ENCODE measurements around the gene ALOX15.
"Not testable (repeated sequence)": the region's sequence is repeated elsewhere in the genome, so short reads cannot be mapped to it uniquely, and the experiment has no call there.

The ALOX15 gene

GRCh38 chr17:4617590-4618351, 23.7 kb downstream of the ALOX15 start:
- no peak for DNase-seq (ENCODE audit: low spot score)

GRCh38 chr17:4617090-4617489, 24.4 kb downstream of the ALOX15 start:
- DNase-seq (ENCODE audit: low spot score) = no peak

- no peak for DNase-seq (ENCODE audit: low spot score)
Observed at GRCh38 chr17:4616476-4616875, 25.0 kb downstream of the ALOX15 start.

GRCh38 chr17:4610656-4611055, 30.8 kb downstream of the ALOX15 start:
- DNase-seq (ENCODE audit: low spot score) = no peak

GRCh38 chr17:4610162-4610561, 31.3 kb downstream of the ALOX15 start:
- no peak for DNase-seq (ENCODE audit: low spot score)

GRCh38 chr17:4609761-4610160, 31.7 kb downstream of the ALOX15 start:
- DNase-seq (ENCODE audit: low spot score) = no peak

- peak; percentile 66 for DNase-seq (ENCODE audit: low spot score)
Observed at GRCh38 chr17:4607773-4608187, 33.7 kb downstream of the ALOX15 start.

GRCh38 chr17:4607261-4607741, 34.2 kb downstream of the ALOX15 start:
- no peak for DNase-seq (ENCODE audit: low spot score)

GRCh38 chr17:4605826-4606225, 35.7 kb downstream of the ALOX15 start:
- DNase-seq (ENCODE audit: low spot score) = peak; percentile 79

GRCh38 chr17:4604736-4605135, 36.7 kb downstream of the ALOX15 start:
- not testable (repeated sequence) for DNase-seq (ENCODE audit: low spot score)

- no peak for DNase-seq (ENCODE audit: low spot score)
Observed at GRCh38 chr17:4604111-4604644, 37.3 kb downstream of the ALOX15 start.

- no peak for DNase-seq (ENCODE audit: low spot score)
Observed at GRCh38 chr17:4602041-4602440, 39.4 kb downstream of the ALOX15 start.

GRCh38 chr17:4601326-4601725, 40.2 kb downstream of the ALOX15 start:
- DNase-seq (ENCODE audit: low spot score) = no peak

- no peak for DNase-seq (ENCODE audit: low spot score)
Observed at GRCh38 chr17:4600563-4600962, 40.9 kb downstream of the ALOX15 start.

GRCh38 chr17:4599505-4600281, 41.8 kb downstream of the ALOX15 start:
- DNase-seq (ENCODE audit: low spot score) = no peak

GRCh38 chr17:4598776-4599504, 42.5 kb downstream of the ALOX15 start:
- no peak for DNase-seq (ENCODE audit: low spot score)

GRCh38 chr17:4597975-4598374, 43.5 kb downstream of the ALOX15 start:
- DNase-seq (ENCODE audit: low spot score) = no peak

- DNase-seq (ENCODE audit: low spot score) = no peak
Observed at GRCh38 chr17:4596636-4597380, 44.7 kb downstream of the ALOX15 start.

- not testable (repeated sequence) for DNase-seq (ENCODE audit: low spot score)
Observed at GRCh38 chr17:4595685-4596342, 45.7 kb downstream of the ALOX15 start.

GRCh38 chr17:4594931-4595684, 46.4 kb downstream of the ALOX15 start:
- no peak for DNase-seq (ENCODE audit: low spot score)
